ENCODE data around the gene ATP2B2.

DNA sequence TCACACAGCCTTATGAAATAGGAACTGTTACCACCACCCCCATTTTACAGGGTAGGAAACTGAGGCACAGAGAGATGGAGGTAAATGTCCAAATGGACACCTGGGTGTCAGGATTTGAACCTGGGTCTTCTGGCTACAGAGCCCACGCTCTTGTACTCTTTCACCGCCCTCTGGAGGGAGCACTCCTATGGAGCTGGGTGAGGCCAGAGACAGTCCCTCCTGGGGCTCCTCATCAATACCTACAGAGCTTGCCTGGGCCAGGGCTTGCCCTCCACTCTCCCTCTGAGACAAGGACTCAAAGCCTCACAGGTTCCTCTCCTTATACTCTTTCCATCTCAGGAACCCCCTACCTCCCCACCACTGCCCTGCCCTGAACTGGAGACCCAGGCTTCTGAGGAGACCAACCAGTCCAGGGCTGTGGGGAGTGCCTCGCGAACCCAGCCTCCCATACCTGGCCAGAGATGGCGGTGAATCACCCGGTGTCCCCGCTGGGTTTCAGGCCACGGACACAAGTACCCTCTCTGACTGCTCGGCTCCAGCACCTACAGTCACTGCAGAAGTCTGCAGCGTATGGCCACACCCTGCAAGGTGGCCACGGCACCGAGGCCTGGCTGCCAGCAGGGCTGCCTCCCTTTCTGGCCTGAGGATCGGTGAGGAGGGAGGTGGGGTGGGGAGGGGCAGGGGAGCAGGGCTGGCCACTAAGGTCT lies 22.1 kb upstream of the ATP2B2 start:
- TF ChIP-seq, protein P1, sequence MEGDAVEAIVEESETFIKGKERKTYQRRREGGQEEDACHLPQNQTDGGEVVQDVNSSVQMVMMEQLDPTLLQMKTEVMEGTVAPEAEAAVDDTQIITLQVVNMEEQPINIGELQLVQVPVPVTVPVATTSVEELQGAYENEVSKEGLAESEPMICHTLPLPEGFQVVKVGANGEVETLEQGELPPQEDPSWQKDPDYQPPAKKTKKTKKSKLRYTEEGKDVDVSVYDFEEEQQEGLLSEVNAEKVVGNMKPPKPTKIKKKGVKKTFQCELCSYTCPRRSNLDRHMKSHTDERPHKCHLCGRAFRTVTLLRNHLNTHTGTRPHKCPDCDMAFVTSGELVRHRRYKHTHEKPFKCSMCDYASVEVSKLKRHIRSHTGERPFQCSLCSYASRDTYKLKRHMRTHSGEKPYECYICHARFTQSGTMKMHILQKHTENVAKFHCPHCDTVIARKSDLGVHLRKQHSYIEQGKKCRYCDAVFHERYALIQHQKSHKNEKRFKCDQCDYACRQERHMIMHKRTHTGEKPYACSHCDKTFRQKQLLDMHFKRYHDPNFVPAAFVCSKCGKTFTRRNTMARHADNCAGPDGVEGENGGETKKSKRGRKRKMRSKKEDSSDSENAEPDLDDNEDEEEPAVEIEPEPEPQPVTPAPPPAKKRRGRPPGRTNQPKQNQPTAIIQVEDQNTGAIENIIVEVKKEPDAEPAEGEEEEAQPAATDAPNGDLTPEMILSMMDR (IDR thresholded peaks at IDR 0.05), result no peak
- TF ChIP-seq POLR2AphosphoS5 (IDR thresholded peaks at IDR 0.05) (no peak), POLR2A (IDR thresholded peaks at IDR 0.05) (no peak)

Data from transverse colon (tissue), 4 donors.